Measurements from ENCODE around the gene TEAD3.

DNA sequence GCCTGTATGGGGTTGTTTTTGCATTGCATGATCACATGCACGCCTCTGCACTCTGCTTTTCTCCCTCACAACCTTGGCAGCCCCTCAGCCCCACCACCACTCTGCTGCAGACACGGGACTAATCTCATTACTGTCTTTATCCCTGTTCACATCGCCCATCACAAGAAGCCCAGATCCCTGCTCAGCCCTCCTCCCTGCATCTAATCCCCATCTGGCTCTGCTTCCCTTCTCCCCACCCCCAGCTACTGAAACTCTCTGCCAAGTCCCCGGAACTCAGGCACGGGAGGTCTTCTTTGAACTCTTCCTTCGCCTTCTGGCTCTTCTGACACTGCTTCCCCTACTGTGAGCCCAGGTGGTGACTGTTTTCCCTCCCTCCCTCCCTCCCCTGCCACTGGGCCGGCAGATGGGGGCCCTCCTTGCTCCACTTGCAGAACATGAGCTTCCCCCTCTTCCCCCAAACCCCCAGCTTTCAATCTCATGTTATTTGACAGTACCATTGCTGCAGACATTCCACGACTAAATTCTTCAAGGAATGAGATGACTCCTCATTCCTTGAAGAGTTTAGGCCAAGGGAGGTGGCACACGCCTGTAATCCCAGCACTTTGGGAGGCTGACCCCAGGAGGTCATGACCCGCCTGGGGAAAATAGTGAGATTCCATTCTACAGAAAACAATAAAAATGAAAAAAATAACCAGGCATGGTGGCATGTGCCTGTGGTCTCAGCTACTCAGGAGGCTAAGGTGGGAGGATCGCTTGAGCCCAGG lies 37.7 kb upstream of the TEAD3 start:
- TF ChIP-seq, protein P1, sequence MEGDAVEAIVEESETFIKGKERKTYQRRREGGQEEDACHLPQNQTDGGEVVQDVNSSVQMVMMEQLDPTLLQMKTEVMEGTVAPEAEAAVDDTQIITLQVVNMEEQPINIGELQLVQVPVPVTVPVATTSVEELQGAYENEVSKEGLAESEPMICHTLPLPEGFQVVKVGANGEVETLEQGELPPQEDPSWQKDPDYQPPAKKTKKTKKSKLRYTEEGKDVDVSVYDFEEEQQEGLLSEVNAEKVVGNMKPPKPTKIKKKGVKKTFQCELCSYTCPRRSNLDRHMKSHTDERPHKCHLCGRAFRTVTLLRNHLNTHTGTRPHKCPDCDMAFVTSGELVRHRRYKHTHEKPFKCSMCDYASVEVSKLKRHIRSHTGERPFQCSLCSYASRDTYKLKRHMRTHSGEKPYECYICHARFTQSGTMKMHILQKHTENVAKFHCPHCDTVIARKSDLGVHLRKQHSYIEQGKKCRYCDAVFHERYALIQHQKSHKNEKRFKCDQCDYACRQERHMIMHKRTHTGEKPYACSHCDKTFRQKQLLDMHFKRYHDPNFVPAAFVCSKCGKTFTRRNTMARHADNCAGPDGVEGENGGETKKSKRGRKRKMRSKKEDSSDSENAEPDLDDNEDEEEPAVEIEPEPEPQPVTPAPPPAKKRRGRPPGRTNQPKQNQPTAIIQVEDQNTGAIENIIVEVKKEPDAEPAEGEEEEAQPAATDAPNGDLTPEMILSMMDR (IDR thresholded peaks at IDR 0.05) = no peak
- TF ChIP-seq EP300 (IDR thresholded peaks at IDR 0.05) = no peak
- TF ChIP-seq POLR2A (IDR thresholded peaks at IDR 0.05) = no peak
- TF ChIP-seq POLR2AphosphoS5 (IDR thresholded peaks at IDR 0.05) = no peak
